Neural progenitor cell (in vitro differentiated cells): ENCODE data around the gene IRGC. TPM values are rescaled to one million over a fixed set of nuclear protein-coding genes. Genes with fewer than 3 reads are reported as not detected.

ENCODE experiments used
- DNase-seq: peaks from one replicate; pipeline ENCODE4 v3.0.0-alpha.2; 2016; ENCODE audit warnings: low spot score
- H2AFZ ChIP-seq: fragments of 200-600 bp; sonication (generic); replicated peaks from 2 replicates; pipeline ENCODE4 v1.6.1; 2016; ENCODE audit warnings: antibody characterized with exemption
- H3F3A ChIP-seq: fragments of 200-600 bp; sonication (generic); 2 replicates; pipeline ENCODE4 v1.6.1; 2016; ENCODE audit warnings: antibody characterized with exemption, low read depth
- H3K27ac ChIP-seq: fragments of 200-600 bp; sonication (generic); 2 replicates; pipeline ENCODE4 v1.5.1; 2016; ENCODE audit warnings: mild to moderate bottlenecking
- H3K27me3 ChIP-seq: fragments of 200-600 bp; sonication (generic); 2 replicates; pipeline ENCODE4 v1.6.1; 2016; ENCODE audit warnings: mild to moderate bottlenecking, moderate library complexity
- H3K36me3 ChIP-seq: fragments of 200-600 bp; sonication (generic); 2 replicates; pipeline ENCODE4 v1.5.1; 2016
- H3K4me1 ChIP-seq: fragments of 200-600 bp; sonication (generic); 2 replicates; pipeline ENCODE4 v1.6.1; 2016; ENCODE audit warnings: mixed run types
- H3K4me2 ChIP-seq: fragments of 200-600 bp; sonication (generic); 2 replicates; pipeline ENCODE4 v1.6.1; 2016
- H3K4me3 ChIP-seq: fragments of 200-600 bp; sonication (generic); 2 replicates; pipeline ENCODE4 v1.5.1; 2016
- H3K79me2 ChIP-seq: fragments of 200-600 bp; sonication (generic); 2 replicates; pipeline ENCODE4 v1.6.1; 2016; ENCODE audit warnings: low read depth
- H3K9ac ChIP-seq: fragments of 200-600 bp; sonication (generic); 2 replicates; pipeline ENCODE4 v1.6.1; 2016
- H3K9me3 ChIP-seq: fragments of 200-600 bp; sonication (generic); 2 replicates; pipeline ENCODE4 v1.5.1; 2016; ENCODE audit warnings: low read depth
- H4K20me1 ChIP-seq: fragments of 200-600 bp; sonication (generic); 2 replicates; pipeline ENCODE4 v1.6.1; 2016; ENCODE audit warnings: low read depth
- H3K27ac Mint-ChIP-seq: 3 replicates; pipeline ENCODE4 v1.8.0; 2021; ENCODE audit warnings: mixed read lengths
- H3K27me3 Mint-ChIP-seq: 2 replicates; pipeline ENCODE4 v1.8.0; 2022; ENCODE audit warnings: low read depth, mild to moderate bottlenecking, inconsistent platforms, moderate library complexity, mixed read lengths; ENCODE audit not compliant: insufficient read depth
- H3K36me3 Mint-ChIP-seq: 3 replicates; pipeline ENCODE4 v1.8.0; 2021; ENCODE audit warnings: mixed read lengths
- H3K4me1 Mint-ChIP-seq: 3 replicates; pipeline ENCODE4 v1.8.0; 2021; ENCODE audit warnings: mixed read lengths
- H3K4me3 Mint-ChIP-seq: 3 replicates; pipeline ENCODE4 v1.8.0; 2021; ENCODE audit warnings: mild to moderate bottlenecking, moderate library complexity, mixed read lengths
- H3K9me3 Mint-ChIP-seq: 3 replicates; pipeline ENCODE4 v1.8.0; 2020; ENCODE audit warnings: mixed read lengths
- CTCF ChIP-seq: fragments of 200-600 bp; sonication (generic); IDR thresholded peaks from 2 replicates; pipeline ENCODE4 v1.5.1; 2017; ENCODE audit warnings: antibody characterized with exemption, mild to moderate bottlenecking
- EZH2 ChIP-seq: fragments of 200-600 bp; sonication (generic); IDR thresholded peaks from 2 replicates; pipeline ENCODE4 v1.6.1; 2017; ENCODE audit warnings: antibody characterized with exemption, mild to moderate bottlenecking, moderate library complexity
- EZH2phosphoT487 ChIP-seq: fragments of 200-600 bp; sonication (generic); IDR thresholded peaks from 2 replicates; pipeline ENCODE4 v1.6.1; 2017; ENCODE audit warnings: antibody characterized with exemption
- total RNA-seq: library from RNA; depleted of rRNA; stranded (reverse); fragments of >200 nt; gene quantifications from 2 replicates; pipeline ENCODE4 v1.2.3, GENCODE V29; 2015; ENCODE audit warnings: low replicate concordance

IRGC gene
- total RNA-seq, 1 donor from 2014 or later = not detected

- Histone ChIP-seq H3K4me2 (no peak overlapping the region), H3K9ac (no peak overlapping the region), H3K36me3 (no peaks in the 10 kb centered on the region), H3F3A (no peaks in the 10 kb centered on the region), H3K9me3 (no peaks in the 10 kb centered on the region), H3K27ac (no peak overlapping the region), H4K20me1 (no peaks in the 10 kb centered on the region), H2AFZ (no peak overlapping the region), H3K27me3 (no peaks in the 10 kb centered on the region), H3K4me1 (no peaks in the 10 kb centered on the region), H3K79me2 (no peaks in the 10 kb centered on the region), H3K4me3 (no peak overlapping the region)
- H3K4me3 Mint-ChIP-seq = no peak overlapping the region
- TF ChIP-seq CTCF (no peak), EZH2 (no peak), EZH2phosphoT487 (no peak)
- DNase-seq = no peak
- H3K27me3 Mint-ChIP-seq = peaks cover 2% of the 10 kb centered on the region
- peaks cover 42% of the 10 kb centered on the region for H3K36me3 Mint-ChIP-seq
- H3K9me3 Mint-ChIP-seq = no peaks in the 10 kb centered on the region
- H3K27ac Mint-ChIP-seq = peak overlapping the region; percentile 31
- H3K4me1 Mint-ChIP-seq = no peaks in the 10 kb centered on the region
Observed at GRCh38 chr19:43735957-43736356, 20.1 kb downstream of the IRGC start.

DNA sequence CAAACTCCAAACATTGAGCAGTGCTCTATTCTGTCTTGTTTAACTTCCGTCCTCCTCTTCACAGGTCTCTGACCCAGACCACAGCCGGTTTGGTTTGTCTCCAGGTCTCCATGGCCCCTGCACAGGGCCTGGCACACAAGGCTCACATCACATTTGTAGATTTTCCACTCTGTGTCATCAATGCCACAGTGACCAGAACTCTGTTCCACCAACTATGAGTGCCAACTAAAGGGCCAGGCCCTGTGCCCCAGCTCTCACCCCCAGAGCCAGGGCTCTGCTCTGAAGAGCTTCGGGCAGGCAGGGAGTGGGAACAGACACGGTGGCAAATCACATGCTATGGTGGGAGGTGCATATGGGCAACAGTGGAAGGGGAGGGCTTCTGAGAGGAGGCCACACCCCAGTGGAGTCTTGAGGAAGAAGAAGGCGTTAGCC, 22.9 kb downstream of the IRGC start:
- no peak overlapping the region for H3K27ac ChIP-seq
- TF ChIP-seq EZH2 = no peak
- TF ChIP-seq CTCF = no peak
- TF ChIP-seq EZH2phosphoT487 = no peak
- H3K4me3 Mint-ChIP-seq = no peak overlapping the region
- H3K4me1 ChIP-seq = no peaks in the 10 kb centered on the region
- H3K9me3 ChIP-seq = no peaks in the 10 kb centered on the region
- no peaks in the 10 kb centered on the region for H3K4me1 Mint-ChIP-seq
- no peak overlapping the region for H3K4me2 ChIP-seq
- DNase-seq = no peak
- H3K4me3 ChIP-seq = no peak overlapping the region
- peak overlapping the region; percentile 48 for H3K27ac Mint-ChIP-seq
- no peaks in the 10 kb centered on the region for H4K20me1 ChIP-seq
- H3K79me2 ChIP-seq = no peaks in the 10 kb centered on the region
- H2AFZ ChIP-seq = no peak overlapping the region
- no peaks in the 10 kb centered on the region for H3K27me3 ChIP-seq
- no peaks in the 10 kb centered on the region for H3K9me3 Mint-ChIP-seq
- no peaks in the 10 kb centered on the region for H3K36me3 ChIP-seq
- peaks cover 43% of the 10 kb centered on the region for H3K36me3 Mint-ChIP-seq
- no peak overlapping the region for H3K9ac ChIP-seq
- H3K27me3 Mint-ChIP-seq = peaks cover 2% of the 10 kb centered on the region
- no peaks in the 10 kb centered on the region for H3F3A ChIP-seq

DNA sequence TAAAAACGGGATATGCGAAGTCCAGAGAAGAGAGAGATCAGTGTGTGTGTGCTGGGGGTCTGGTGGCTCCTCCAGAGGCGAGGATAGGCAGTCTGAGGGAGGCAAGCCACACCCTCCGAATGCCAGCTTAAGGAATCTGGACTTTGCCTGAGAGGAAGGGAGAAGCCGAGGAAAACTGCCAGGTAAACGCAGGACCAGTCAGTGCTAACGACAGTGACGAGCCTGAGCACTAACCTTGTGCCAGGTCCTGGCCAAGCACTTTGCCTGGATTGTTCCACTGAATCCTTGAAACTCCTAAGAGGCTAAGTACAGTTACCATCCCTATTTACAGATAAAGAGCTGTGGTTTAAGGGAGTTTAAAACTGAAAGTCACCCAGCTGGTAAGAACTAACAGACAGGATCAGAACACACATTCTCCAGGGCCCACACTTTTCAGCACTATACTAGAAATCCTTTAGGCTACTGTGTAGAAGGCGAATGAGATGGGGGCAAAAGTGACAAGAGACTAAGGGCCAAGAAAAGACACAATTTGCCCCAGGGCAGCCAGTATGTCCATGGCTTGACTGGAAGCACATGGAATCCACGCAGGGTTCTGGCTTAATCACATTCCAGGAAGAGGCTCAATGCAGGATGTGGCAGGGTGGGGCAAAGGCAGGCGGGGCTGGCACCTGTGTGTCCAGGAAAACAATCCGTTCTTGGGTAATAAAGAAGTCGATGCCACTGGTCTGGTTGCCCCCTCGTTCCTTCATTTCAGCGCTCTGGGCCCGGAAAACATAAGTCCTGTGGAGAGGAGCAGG, 23.8 kb downstream of the IRGC start:
- TF ChIP-seq CTCF = no peak
- no peak for TF ChIP-seq EZH2phosphoT487
- no peak for TF ChIP-seq EZH2
- Mint-ChIP-seq H3K27me3 (peaks cover 5% of the 10 kb centered on the region), H3K36me3 (peaks cover 49% of the 10 kb centered on the region), H3K27ac (no peak overlapping the region), H3K9me3 (no peaks in the 10 kb centered on the region), H3K4me3 (no peak overlapping the region), H3K4me1 (no peaks in the 10 kb centered on the region)
- H3K36me3 ChIP-seq = no peaks in the 10 kb centered on the region
- no peak overlapping the region for H3K27ac ChIP-seq
- no peak overlapping the region for H3K4me2 ChIP-seq
- no peak overlapping the region for H3K9ac ChIP-seq
- H3K27me3 ChIP-seq = no peaks in the 10 kb centered on the region
- H3K4me1 ChIP-seq = no peaks in the 10 kb centered on the region
- no peak overlapping the region for H2AFZ ChIP-seq
- H4K20me1 ChIP-seq = peaks cover under 1% of the 10 kb centered on the region
- no peak overlapping the region for H3K4me3 ChIP-seq
- H3K79me2 ChIP-seq = no peaks in the 10 kb centered on the region
- no peaks in the 10 kb centered on the region for H3F3A ChIP-seq
- DNase-seq = no peak
- H3K9me3 ChIP-seq = no peaks in the 10 kb centered on the region
